WTC11 (cell line): Measurements from ENCODE around the gene UHMK1. TPM values are rescaled to one million over a fixed set of nuclear protein-coding genes. Genes with fewer than 3 reads are reported as not detected.
"Not testable (repeated sequence)": the region's sequence is repeated elsewhere in the genome, so short reads cannot be mapped to it uniquely, and the experiment has no call there.

ENCODE experiments used
- ATAC-seq: fragments of 200-7000 bp; cut with Tn5 transposase; 2 replicates; pipeline ENCODE4 v1.10.0; 2021; ENCODE audit warnings: mild to moderate bottlenecking, moderate library complexity
- CTCF ChIA-PET: fragments of 300-600 bp; sonication (Branson Sonifier 250); formaldehyde crosslinking; loops from one replicate; lab custom pipeline; 2021; ENCODE audit warnings: antibody characterized with exemption; lab: Charles Lee
- POLR2A ChIA-PET: fragments of 350-600 bp; sonication (Branson Sonifier 250); formaldehyde crosslinking; loops from one replicate; lab custom pipeline; 2021; ENCODE audit warnings: antibody characterized with exemption; lab: Charles Lee
- DNase-seq: peaks from one replicate; pipeline ENCODE4 v3.0.0; 2021; ENCODE audit warnings: low spot score
- H3K27ac Mint-ChIP-seq: 2 replicates; pipeline ENCODE4 v1.8.0; 2021; ENCODE audit warnings: mixed read lengths
- H3K27me3 Mint-ChIP-seq: 2 replicates; pipeline ENCODE4 v1.8.0; 2021; ENCODE audit warnings: low read depth, mild to moderate bottlenecking, moderate library complexity, mixed read lengths
- H3K36me3 Mint-ChIP-seq: 2 replicates; pipeline ENCODE4 v1.8.0; 2021; ENCODE audit warnings: mixed read lengths
- H3K4me1 Mint-ChIP-seq: 2 replicates; pipeline ENCODE4 v1.8.0; 2022; ENCODE audit warnings: mixed read lengths
- H3K4me3 Mint-ChIP-seq: 2 replicates; pipeline ENCODE4 v1.8.0; 2021; ENCODE audit warnings: mild to moderate bottlenecking, moderate library complexity, mixed read lengths
- H3K9me3 Mint-ChIP-seq: 2 replicates; pipeline ENCODE4 v1.8.0; 2021; ENCODE audit warnings: mixed read lengths
- ATF6 ChIP-seq: sonication (generic); formaldehyde crosslinking; IDR thresholded peaks from 2 replicates; pipeline ENCODE4 v1.8.1; 2023; ENCODE audit warnings: mild to moderate bottlenecking, missing genetic modification reagents
- CBFB ChIP-seq: sonication (generic); formaldehyde crosslinking; IDR thresholded peaks from 2 replicates; pipeline ENCODE4 v1.8.1; 2022; ENCODE audit warnings: mild to moderate bottlenecking, low read depth, missing genetic modification reagents
- CREB1 ChIP-seq: sonication (generic); formaldehyde crosslinking; IDR thresholded peaks from 2 replicates; pipeline ENCODE4 v1.8.0; 2023; ENCODE audit warnings: mild to moderate bottlenecking, missing genetic modification reagents
- E2F4 ChIP-seq: sonication (generic); formaldehyde crosslinking; IDR thresholded peaks from 2 replicates; pipeline ENCODE4 v1.8.1; 2022; ENCODE audit warnings: low read depth, mild to moderate bottlenecking, moderate library complexity, missing genetic modification reagents, borderline replicate concordance
- FOXJ3 ChIP-seq: sonication (generic); formaldehyde crosslinking; IDR thresholded peaks from 2 replicates; pipeline ENCODE4 v1.9.0; 2021; ENCODE audit warnings: missing genetic modification reagents, mild to moderate bottlenecking, borderline replicate concordance
- FOXK1 ChIP-seq: sonication (generic); formaldehyde crosslinking; IDR thresholded peaks from 2 replicates; pipeline ENCODE4 v1.8.0; 2022; ENCODE audit warnings: mild to moderate bottlenecking, moderate library complexity, missing genetic modification reagents
- GRHL2 ChIP-seq: fragments of 250-450 bp; sonication (Bioruptor Pico); IDR thresholded peaks from 2 replicates; pipeline ENCODE4 v1.8.0; 2022; ENCODE audit warnings: mild to moderate bottlenecking, moderate library complexity; ENCODE audit not compliant: insufficient replicate concordance, severe bottlenecking
- HMGA2 ChIP-seq: fragments of 250-450 bp; sonication (Bioruptor Pico); IDR thresholded peaks from 2 replicates; pipeline ENCODE4 v1.4.0; 2021; ENCODE audit warnings: mild to moderate bottlenecking, moderate library complexity
- JUN ChIP-seq: sonication (generic); formaldehyde crosslinking; IDR thresholded peaks from 2 replicates; pipeline ENCODE4 v1.8.0; 2023; ENCODE audit warnings: mild to moderate bottlenecking, missing genetic modification reagents
- KAT7 ChIP-seq: sonication (generic); formaldehyde crosslinking; IDR thresholded peaks from 2 replicates; pipeline ENCODE4 v1.8.1; 2023; ENCODE audit warnings: missing genetic modification reagents, mild to moderate bottlenecking, borderline replicate concordance
- NFE2L1 ChIP-seq: sonication (generic); formaldehyde crosslinking; IDR thresholded peaks from 2 replicates; pipeline ENCODE4 v1.8.1; 2023; ENCODE audit warnings: missing genetic modification reagents
- NFYB ChIP-seq: sonication (generic); formaldehyde crosslinking; conservative IDR thresholded peaks from 2 replicates; pipeline ENCODE4 v1.8.0; 2022; ENCODE audit warnings: low read depth, missing genetic modification reagents
- NR1H2 ChIP-seq: sonication (generic); formaldehyde crosslinking; IDR thresholded peaks from 2 replicates; pipeline ENCODE4 v1.9.0; 2021; ENCODE audit warnings: mild to moderate bottlenecking, moderate library complexity, missing genetic modification reagents
- SMAD3 ChIP-seq: sonication (generic); formaldehyde crosslinking; IDR thresholded peaks from 2 replicates; pipeline ENCODE4 v1.8.0; 2022; ENCODE audit warnings: missing genetic modification reagents, mild to moderate bottlenecking, borderline replicate concordance
- SMAD4 ChIP-seq: sonication (generic); formaldehyde crosslinking; IDR thresholded peaks from 2 replicates; pipeline ENCODE4 v1.8.0; 2022; ENCODE audit warnings: mild to moderate bottlenecking, missing genetic modification reagents
- TCF7 ChIP-seq: sonication (generic); formaldehyde crosslinking; IDR thresholded peaks from 2 replicates; pipeline ENCODE4 v1.8.0; 2022; ENCODE audit warnings: mild to moderate bottlenecking, low read depth, missing genetic modification reagents, moderate library complexity
- USF2 ChIP-seq: sonication (generic); formaldehyde crosslinking; IDR thresholded peaks from 2 replicates; pipeline ENCODE4 v1.8.1; 2023; ENCODE audit warnings: mild to moderate bottlenecking, missing genetic modification reagents, moderate library complexity
- ZNF121 ChIP-seq: sonication (generic); formaldehyde crosslinking; IDR thresholded peaks from 2 replicates; pipeline ENCODE4 v1.8.0; 2023; ENCODE audit warnings: missing genetic modification reagents
- ZNF219 ChIP-seq: sonication (generic); formaldehyde crosslinking; IDR thresholded peaks from 2 replicates; pipeline ENCODE4 v1.8.0; 2023; ENCODE audit warnings: missing genetic modification reagents, mild to moderate bottlenecking, borderline replicate concordance
- ZNF263 ChIP-seq: sonication (generic); formaldehyde crosslinking; IDR thresholded peaks from 2 replicates; pipeline ENCODE4 v1.8.1; 2022; ENCODE audit warnings: low read depth, mild to moderate bottlenecking, moderate library complexity, missing genetic modification reagents
- ZNF416 ChIP-seq: fragments of 250-450 bp; sonication (Bioruptor Pico); IDR thresholded peaks from 2 replicates; pipeline ENCODE4 v1.9.0; 2021; ENCODE audit warnings: mild to moderate bottlenecking, inconsistent platforms
- ZNF532 ChIP-seq: fragments of 250-450 bp; sonication (Bioruptor Pico); IDR thresholded peaks from 2 replicates; pipeline ENCODE4 v1.9.0; 2021; ENCODE audit warnings: mild to moderate bottlenecking, borderline replicate concordance
- ZNF671 ChIP-seq: fragments of 250-450 bp; sonication (Bioruptor Pico); IDR thresholded peaks from 2 replicates; pipeline ENCODE4 v1.8.0; 2021; ENCODE audit warnings: mild to moderate bottlenecking
- ZSCAN18 ChIP-seq: fragments of 250-450 bp; sonication (Bioruptor Pico); IDR thresholded peaks from 2 replicates; pipeline ENCODE4 v2.1.2; 2022; ENCODE audit warnings: mild to moderate bottlenecking, moderate library complexity
- total RNA-seq: library from RNA; stranded (reverse); gene quantifications from 3 replicates; pipeline ENCODE4 v1.2.3, GENCODE V29; 2021

The UHMK1 gene
- total RNA-seq, 1 experiment from 2014 or later = 20.0 TPM

- TF ChIP-seq FOXK1 (CRISPR knock-in tag) (no peak; the same call in 1 of the 2 replicates), NFYB (CRISPR knock-in tag) (no peak), USF2 (CRISPR knock-in tag) (no peak), KAT7 (CRISPR knock-in tag) (peak; percentile 34; the same call in 1 of the 2 replicates), TCF7 (no peak), HMGA2 (CRISPR knock-in tag) (no peak), ZNF121 (no peak), ZSCAN18 (CRISPR knock-in tag) (no peak), GRHL2 (CRISPR knock-in tag) (no peak), SMAD4 (CRISPR knock-in tag) (no peak), SMAD3 (no peak), JUN (CRISPR knock-in tag) (peak; percentile 81; the same call in 1 of the 2 replicates), ZNF263 (CRISPR knock-in tag) (no peak), ZNF671 (CRISPR knock-in tag) (no peak), E2F4 (no peak), FOXJ3 (no peak), CBFB (CRISPR knock-in tag) (no peak), ZNF219 (CRISPR knock-in tag) (no peak), NFE2L1 (CRISPR knock-in tag) (peak; percentile 54; the same call in 1 of the 2 replicates)
Observed at GRCh38 chr1:162497723-162498495, at the start of gene UHMK1 (continued).

- DNase-seq, H3K36me3 Mint-ChIP-seq, H3K4me1 Mint-ChIP-seq, H3K27ac Mint-ChIP-seq, CTCF ChIA-PET, H3K27me3 Mint-ChIP-seq, H3K4me3 Mint-ChIP-seq, POLR2A ChIA-PET, ATAC-seq: not testable (repeated sequence)
- H3K9me3 Mint-ChIP-seq = peaks cover 32% of the 10 kb centered on the region
Observed at GRCh38 chr1:162454361-162454760, 43.3 kb upstream of the UHMK1 start.

GRCh38 chr1:162456323-162456722 lies 41.3 kb upstream of the UHMK1 start:
- DNase-seq = no peak
- no peak for ATAC-seq
- 0 out of 2 replicates have a peak, but pooled peaks cover 2% of the 10 kb centered on the region for H3K4me1 Mint-ChIP-seq
- peaks cover 7% of the 10 kb centered on the region for H3K27me3 Mint-ChIP-seq
- H3K36me3 Mint-ChIP-seq = peaks cover 3% of the 10 kb centered on the region
- ChIA-PET CTCF (no interaction called here), POLR2A (no interaction called here)
- no peak overlapping the region for H3K27ac Mint-ChIP-seq
- no peak overlapping the region for H3K4me3 Mint-ChIP-seq
- H3K9me3 Mint-ChIP-seq = peaks cover 21% of the 10 kb centered on the region
- TF ChIP-seq ZNF416 (CRISPR knock-in tag) (no peak), ATF6 (CRISPR knock-in tag) (no peak), ZNF532 (CRISPR knock-in tag) (no peak), CREB1 (no peak), NR1H2 (CRISPR knock-in tag) (no peak)
